ENCODE data around the gene ZCCHC8. TPM values are rescaled to one million over a fixed set of nuclear protein-coding genes. Genes with fewer than 3 reads are reported as not detected.
A peak's percentile ranks its signal among the peaks of the same experiment; 100 is the strongest.

ZCCHC8 gene
- total and polyA plus RNA-seq, 2 of the 8 experiments (the other 6 are each of a cell fraction or from before 2014, with no cell fraction given), result 13.8 to 28.9 TPM

DNA sequence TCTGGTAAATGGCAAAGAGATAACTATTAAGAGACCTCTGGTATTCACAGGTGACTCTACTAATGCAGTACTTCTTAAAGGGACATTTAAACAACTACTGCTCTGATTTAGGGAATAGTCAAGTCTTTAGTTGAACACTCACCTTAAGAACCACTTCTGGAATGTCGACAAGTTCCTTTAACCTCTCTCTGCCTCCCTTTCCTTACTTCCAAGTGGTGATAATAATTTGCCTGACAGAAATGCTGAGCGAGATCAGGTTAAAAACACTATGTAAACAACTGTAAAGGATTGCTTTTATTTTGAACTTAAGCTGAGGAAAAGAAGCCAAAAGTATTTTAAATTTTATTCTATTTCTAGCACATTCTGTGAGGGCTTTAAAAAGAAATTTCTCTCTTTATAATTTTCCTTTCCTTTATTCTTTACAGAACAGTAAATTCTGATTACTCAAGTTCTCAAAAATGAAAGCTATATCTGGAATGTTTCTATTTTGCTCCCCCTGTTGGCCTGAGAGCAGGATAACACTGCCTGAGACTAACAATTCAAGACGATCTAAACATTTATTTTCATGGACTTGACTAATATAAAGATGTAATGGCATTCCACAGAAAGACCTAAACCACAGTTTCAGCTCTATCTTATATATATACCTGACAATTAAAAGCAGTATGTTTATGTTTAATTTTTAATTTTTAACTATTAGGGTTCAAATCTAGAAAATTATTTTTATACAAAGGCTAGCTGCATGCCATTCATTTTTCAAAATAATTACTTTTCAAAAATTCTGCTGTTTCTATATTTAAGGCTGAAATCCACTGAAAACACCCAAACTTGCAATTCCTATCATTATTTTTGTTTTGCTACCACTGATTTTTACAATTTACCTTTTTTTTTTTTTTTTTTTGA, 29.2 kb downstream of the ZCCHC8 start:
- Histone ChIP-seq H3K79me2 (ENCODE audit: control insufficient read depth in 1 of 2, insufficient read depth in 2 of 2, low read length in 2 of 2) (no peaks in the 10 kb centered on the region), H3K56ac (replicated peaks; ENCODE audit: insufficient read length, low read depth, low read length) (no peak overlapping the region), H2BK20ac (ENCODE audit: low read length) (no peak overlapping the region), H4K20me1 (replicated peaks in 1 of 2; ENCODE audit: control insufficient read depth in 1 of 2, insufficient read depth in 2 of 2, low read length in 2 of 2) (peaks cover 0 to 2% of the 10 kb centered on the region in 2 experiments), H3K27me3 (replicated peaks in 1 of 4; ENCODE audit: control insufficient read depth in 3 of 4, extremely low read depth in 1 of 4, insufficient read depth in 3 of 4, low read length in 3 of 4) (no peaks in the 10 kb centered on the region), H4K5ac (ENCODE audit: insufficient read length, low read depth, low read length) (no peak overlapping the region), H3K14ac (ENCODE audit: insufficient read length) (no peak overlapping the region), H3K36me3 (ENCODE audit: control insufficient read depth in 2 of 4, insufficient read depth in 4 of 4, low read length in 3 of 4) (peaks cover 18 to 38% (median 26%) of the 10 kb centered on the region in 4 experiments; a peak in 7 of 8 replicates), H3K23me2 (ENCODE audit: low read depth, low read length) (no peaks in the 10 kb centered on the region), H2BK120ac (replicated peaks; ENCODE audit: low read depth, low read length) (no peak overlapping the region), H3K4me2 (ENCODE audit: insufficient read depth in 1 of 2, low read depth in 2 of 2, low read length in 2 of 2) (no peak overlapping the region), H3K4ac (replicated peaks; ENCODE audit: insufficient read length, low read depth, low read length) (no peak overlapping the region), H3K18ac (ENCODE audit: extremely low read depth, low read length) (no peak overlapping the region), H3K27ac (ENCODE audit: low read depth, low read length) (0 out of 2 replicates have a peak overlapping the region, but pooled peaks have one; percentile 16), H3K9me3 (ENCODE audit: insufficient read depth in 2 of 2, low read depth in 1 of 2, low read length in 1 of 2) (no peaks in the 10 kb centered on the region; a peak in 1 of 4 replicates), H2BK5ac (ENCODE audit: low read depth, low read length) (no peak overlapping the region), H3K9ac (replicated peaks in 1 of 4; ENCODE audit: extremely low read depth in 1 of 4, low read depth in 3 of 4, low read length in 3 of 4) (no peak overlapping the region), H3K23ac (ENCODE audit: insufficient read length) (no peak overlapping the region), H3K79me1 (ENCODE audit: low read depth, low read length) (no peaks in the 10 kb centered on the region), H2AFZ (ENCODE audit: low read length) (no peak overlapping the region), H3K4me1 (replicated peaks in 1 of 4; ENCODE audit: control insufficient read depth in 3 of 4, insufficient read depth in 4 of 4, low read length in 3 of 4) (no peaks in the 10 kb centered on the region), H4K8ac (ENCODE audit: extremely low read depth, insufficient read depth, low read length) (no peak overlapping the region), H2BK12ac (ENCODE audit: low read depth, low read length) (no peak overlapping the region), H2BK15ac (ENCODE audit: low read length) (no peak overlapping the region), H4K91ac (replicated peaks; ENCODE audit: insufficient read length, low read length) (no peak overlapping the region), H3K4me3 (ENCODE audit: extremely low read depth in 1 of 4, insufficient read depth in 2 of 4, low read depth in 3 of 4, low read length in 4 of 4) (no peak overlapping the region), H2AK5ac (ENCODE audit: low read depth, low read length) (no peak overlapping the region)
- no peak for DNase-seq (ENCODE audit: low read depth in 1 of 2, low spot score in 2 of 2)
- ChIA-PET CTCF (ENCODE audit: partially characterized antibody) (interaction anchor here (0.6 to 5.5 kb wide), 43 partner anchors 9 to 256 kb away, joined by 3 to 130 read pairs (median 5); partner anchors contain the start of gene ZCCHC8), POLR2A (ENCODE audit: partially characterized antibody) (interaction anchor here (0.9 to 5.9 kb wide), 10 partner anchors 9 to 165 kb away, joined by 3 to 43 read pairs (median 3); partner anchors contain the start of genes CLIP1, KNTC1, RSRC2 and ZCCHC8)
- WGBS, 2 experiments (ENCODE audit: extremely low coverage in 1 of 2, insufficient coverage in 1 of 2, insufficient read length in 1 of 2, insufficient replicate concordance in 2 of 2, low coverage in 1 of 2, low lambda C conversion rate in 2 of 2, missing lambda C conversion rate in 1 of 2), result 83% methylated on average over 3 of the region's 3 CpGs; no CpG with 5 or more reads in 1 of the 2 experiments
- FAIRE-seq, result no peak
- no peak for TF ChIP-seq HDAC2 (IDR thresholded peaks at IDR 0.05; ENCODE audit: borderline replicate concordance in 1 of 2, low read depth in 2 of 2, low read length in 2 of 2)
- peak; percentile 59 to 62 for TF ChIP-seq RAD21 (IDR thresholded peaks at IDR 0.05 in 1 of 2, conservative IDR thresholded peaks at IDR 0.05 in 1 of 2; ENCODE audit: low read depth in 2 of 2, low read length in 2 of 2)
- no peak for TF ChIP-seq SIN3A (conservative IDR thresholded peaks at IDR 0.05 in 1 of 2, IDR thresholded peaks at IDR 0.05 in 1 of 2; ENCODE audit: low read depth in 1 of 2, low read length in 2 of 2)
- no peak for TF ChIP-seq CHD1 (IDR thresholded peaks at IDR 0.05; ENCODE audit: low read depth, low read length)
- no peak for TF ChIP-seq GABPA (IDR thresholded peaks at IDR 0.05; ENCODE audit: borderline replicate concordance, insufficient read depth, low read length)
- TF ChIP-seq, protein P1, sequence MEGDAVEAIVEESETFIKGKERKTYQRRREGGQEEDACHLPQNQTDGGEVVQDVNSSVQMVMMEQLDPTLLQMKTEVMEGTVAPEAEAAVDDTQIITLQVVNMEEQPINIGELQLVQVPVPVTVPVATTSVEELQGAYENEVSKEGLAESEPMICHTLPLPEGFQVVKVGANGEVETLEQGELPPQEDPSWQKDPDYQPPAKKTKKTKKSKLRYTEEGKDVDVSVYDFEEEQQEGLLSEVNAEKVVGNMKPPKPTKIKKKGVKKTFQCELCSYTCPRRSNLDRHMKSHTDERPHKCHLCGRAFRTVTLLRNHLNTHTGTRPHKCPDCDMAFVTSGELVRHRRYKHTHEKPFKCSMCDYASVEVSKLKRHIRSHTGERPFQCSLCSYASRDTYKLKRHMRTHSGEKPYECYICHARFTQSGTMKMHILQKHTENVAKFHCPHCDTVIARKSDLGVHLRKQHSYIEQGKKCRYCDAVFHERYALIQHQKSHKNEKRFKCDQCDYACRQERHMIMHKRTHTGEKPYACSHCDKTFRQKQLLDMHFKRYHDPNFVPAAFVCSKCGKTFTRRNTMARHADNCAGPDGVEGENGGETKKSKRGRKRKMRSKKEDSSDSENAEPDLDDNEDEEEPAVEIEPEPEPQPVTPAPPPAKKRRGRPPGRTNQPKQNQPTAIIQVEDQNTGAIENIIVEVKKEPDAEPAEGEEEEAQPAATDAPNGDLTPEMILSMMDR (IDR thresholded peaks at IDR 0.05; ENCODE audit: control extremely low read depth in 1 of 3, insufficient read depth in 1 of 3, low read depth in 1 of 3, low read length in 3 of 3), result peak in 2 of 3 experiments; percentile 45 to 56; a peak in 2 of 4 replicates
- no peak for TF ChIP-seq CREB1 (IDR thresholded peaks at IDR 0.05)

Data from H1 (cell line).